HepG2 (cell line): ENCODE data around the gene ARHGAP26. TPM values are rescaled to one million over a fixed set of nuclear protein-coding genes. Genes with fewer than 3 reads are reported as not detected.

Experiments used
- ATAC-seq: fragments of 200-7000 bp; cut with Tn5 transposase; 3 replicates; pipeline ENCODE4 v1.9.1; 2020; ENCODE audit warnings: mild to moderate bottlenecking, moderate library complexity
- BruUV-seq: library from RNA; stranded (reverse); fragments of 400-500 nt; replicated peaks from 2 replicates; lab custom pipeline; 2021; lab: Mats Ljungman, UMichigan
- CTCF ChIA-PET: fragments of 300-600 bp; formaldehyde crosslinking; extraction: SDS; loops from one replicate; lab custom pipeline; 2021; ENCODE audit warnings: low total read pairs, inconsistent platforms, low intra/inter-chr PET ratio; lab: Yijun Ruan, JAX
- POLR2A ChIA-PET: fragments of 350-600 bp; sonication (Branson Sonifier 250); formaldehyde crosslinking; loops from one replicate; lab custom pipeline; 2020; ENCODE audit warnings: antibody characterized with exemption, inconsistent platforms; lab: Yijun Ruan, JAX
- DNase-seq: peaks from one replicate; pipeline ENCODE4 v3.0.0-alpha.2; 2015; ENCODE audit warnings: low spot score
- FAIRE-seq: peaks from 3 replicates; lab custom pipeline; 2011; peaks lifted over from hg19 to GRCh38; lab: Jason Lieb, UNC
- H2AFZ ChIP-seq: one replicate; pipeline ENCODE4 v1.6.1; 2011; ENCODE audit warnings: low read length, inconsistent platforms
- H3K27ac ChIP-seq: fragments of 300-600 bp; 3 replicates; pipeline ENCODE4 v1.8.0; 2011; ENCODE audit warnings: mixed run types, mild to moderate bottlenecking, mixed read lengths, low read length, inconsistent platforms; ENCODE audit not compliant: insufficient read depth; ENCODE audit errors: extremely low read length
- H3K27me3 ChIP-seq, 2 experiments: fragments of 200-600 bp in 1 of 2; 2 replicates in 1 of 2; 3 replicates in 1 of 2; pipeline versions ENCODE4 v1.6.0 to v1.8.0; 2011; ENCODE audit warnings: low read length in 2 of 2, mild to moderate bottlenecking in 2 of 2, moderate library complexity in 2 of 2, inconsistent platforms in 1 of 2; ENCODE audit not compliant: insufficient read depth in 2 of 2, control insufficient read depth in 1 of 2
- H3K36me3 ChIP-seq, 2 experiments: fragments of 200-600 bp in 1 of 2; replicated peaks in 1 of 2; 2 replicates in 1 of 2; 3 replicates in 1 of 2; pipeline versions ENCODE4 v1.5.1 to v1.8.0; 2011; ENCODE audit warnings: low read length in 2 of 2, inconsistent platforms in 1 of 2; ENCODE audit not compliant: insufficient read depth in 2 of 2, control insufficient read depth in 1 of 2
- H3K4me1 ChIP-seq: 2 replicates; pipeline ENCODE4 v1.5.1; 2012; ENCODE audit warnings: low read length, inconsistent platforms; ENCODE audit not compliant: insufficient read depth
- H3K4me2 ChIP-seq: 2 replicates; pipeline ENCODE4 v1.6.0; 2011; ENCODE audit warnings: low read depth, low read length, inconsistent platforms
- H3K4me3 ChIP-seq, 3 experiments: fragments of 200-600 bp in 1 of 3; sonication (generic), shearing (Covaris generic) in 1 of 3; replicated peaks in 1 of 3; 2 replicates each; pipeline ENCODE4 v1.5.1; 2011 to 2016; ENCODE audit warnings: low read length in 3 of 3, inconsistent platforms in 2 of 3, low read depth in 2 of 3, mild to moderate bottlenecking in 2 of 3, control low read depth in 1 of 3, mixed read lengths in 1 of 3; ENCODE audit not compliant: insufficient read depth in 1 of 3
- H3K79me2 ChIP-seq: one replicate; pipeline ENCODE4 v1.6.1; 2011; ENCODE audit warnings: low read length, inconsistent platforms; ENCODE audit not compliant: insufficient read depth
- H3K9ac ChIP-seq: 2 replicates; pipeline ENCODE4 v1.6.0; 2011; ENCODE audit warnings: mild to moderate bottlenecking, low read depth, low read length, inconsistent platforms; ENCODE audit not compliant: insufficient read depth
- H3K9me3 ChIP-seq: 2 replicates; pipeline ENCODE4 v1.5.1; 2012; ENCODE audit warnings: mild to moderate bottlenecking, low read length
- H4K20me1 ChIP-seq: 2 replicates; pipeline ENCODE4 v1.6.0; 2011; ENCODE audit warnings: inconsistent platforms, mild to moderate bottlenecking, low read length, moderate library complexity; ENCODE audit not compliant: insufficient read depth
- FOSL1 ChIP-seq: sonication (generic); formaldehyde crosslinking; IDR thresholded peaks from 2 replicates; pipeline ENCODE4 v1.9.0; 2021; ENCODE audit warnings: missing genetic modification reagents, borderline replicate concordance
- NFKB2 ChIP-seq: sonication (generic); formaldehyde crosslinking; IDR thresholded peaks from 2 replicates; pipeline ENCODE4 v1.4.0; 2020; ENCODE audit warnings: missing genetic modification reagents, borderline replicate concordance
- NFKBIZ ChIP-seq: IDR thresholded peaks from 2 replicates; pipeline ENCODE4 v1.6.1; 2018; ENCODE audit warnings: missing genetic modification reagents, missing compliant biosample characterization
- NR2F2 ChIP-seq: IDR thresholded peaks from 2 replicates; pipeline ENCODE4 v1.6.1; 2012; ENCODE audit warnings: low read depth, inconsistent platforms, borderline replicate concordance
- PRMT3 ChIP-seq: sonication (generic); formaldehyde crosslinking; IDR thresholded peaks from 2 replicates; pipeline ENCODE4 v1.8.1; 2022; ENCODE audit warnings: low read depth, mild to moderate bottlenecking, moderate library complexity, missing genetic modification reagents, borderline replicate concordance
- ZBTB10 ChIP-seq: sonication (generic); formaldehyde crosslinking; IDR thresholded peaks from 2 replicates; pipeline ENCODE4 v1.4.0; 2020; ENCODE audit warnings: missing genetic modification reagents, borderline replicate concordance
- ZBTB3 ChIP-seq: sonication (generic); formaldehyde crosslinking; IDR thresholded peaks from 2 replicates; pipeline ENCODE4 v1.4.0; 2020; ENCODE audit warnings: low read depth, mild to moderate bottlenecking, moderate library complexity, missing genetic modification reagents, borderline replicate concordance
- ZNF331 ChIP-seq: sonication (generic); formaldehyde crosslinking; IDR thresholded peaks from 2 replicates; pipeline ENCODE4 v1.4.0; 2020; ENCODE audit warnings: missing genetic modification reagents
- ZNF609 ChIP-seq: sonication (generic); formaldehyde crosslinking; IDR thresholded peaks from 2 replicates; pipeline ENCODE4 v1.4.0; 2020; ENCODE audit warnings: mild to moderate bottlenecking, missing genetic modification reagents, borderline replicate concordance
- WGBS: methylation state at CpG from one replicate; pipeline ENCODE4 v1.1.6; 2017; ENCODE audit warnings: low lambda C conversion rate; 5-methylcytosine and 5-hydroxymethylcytosine counted together
- in situ Hi-C: cut with HindIII; loops from 2 replicates; pipeline ENCODE4 v1.10.0; 2017; ENCODE audit warnings: low pct_unique_long_range_greater_than_20kb; ENCODE audit not compliant: extremely low pct_ligation_motif_present
- intact Hi-C: fragments of 100-400 bp; cut with micrococcal nuclease; formaldehyde crosslinking; loops from one replicate; pipeline ENCODE4 v1.10.0; 2022; ENCODE audit not compliant: unreplicated experiment
- polyA plus RNA-seq, 8 experiments: library from polyadenylated mRNA; depleted of rRNA in 3 of 8; stranded (reverse) in 7 of 8; unstranded in 1 of 8; fragments of >200 nt; fragmentation: Illumina TruSeq in 4 of 8; extraction: Trizol in 4 of 8; gene quantifications; 2 replicates each; pipeline versions ENCODE4 v1.2.1 to v1.2.3, GENCODE V29; 2011 to 2016; ENCODE audit warnings: low read depth in 4 of 8, missing spikeins in 1 of 8, mixed read lengths in 1 of 8; ENCODE audit not compliant: insufficient read depth in 1 of 8
- total RNA-seq, 5 experiments: library from RNA; depleted of rRNA; stranded (reverse); fragments of >200 nt; fragmentation: Illumina TruSeq; extraction: Trizol; gene quantifications; 2 replicates each; pipeline ENCODE4 v1.2.3, GENCODE V29; 2016; ENCODE audit warnings: low read depth in 1 of 5

Gene ARHGAP26
- total and polyA plus RNA-seq, 2 of the 13 experiments (the other 11 are each of a cell fraction or from before 2014, with no cell fraction given), result 9.6 to 18.2 TPM

- Histone ChIP-seq H3K4me3 (no peak overlapping the region), H3K4me1 (no peaks in the 10 kb centered on the region), H2AFZ (no peak overlapping the region), H3K27ac (no peak overlapping the region), H3K36me3 (0 out of 5 replicates have a peak, but pooled peaks cover 0 to 2% of the 10 kb centered on the region in 2 experiments), H3K27me3 (no peaks in the 10 kb centered on the region), H3K9me3 (no peaks in the 10 kb centered on the region), H4K20me1 (no peaks in the 10 kb centered on the region), H3K4me2 (no peak overlapping the region), H3K79me2 (no peaks in the 10 kb centered on the region), H3K9ac (no peak overlapping the region)
- FAIRE-seq, result no peak
- no peak for DNase-seq
- in situ Hi-C loops (no loop called here), intact Hi-C loops (no loop called here)
- CTCF ChIA-PET, result no interaction called here
- no peak for ATAC-seq
- POLR2A ChIA-PET, result no interaction called here
- WGBS, result 100% methylated on average over 2 of the region's 2 CpGs
- BruUV-seq, result no TSS peak
- TF ChIP-seq PRMT3 (no peak), NFKB2 (CRISPR knock-in tag) (no peak), ZNF609 (no peak), NFKBIZ (CRISPR knock-in tag) (no peak), NR2F2 (no peak), ZNF331 (CRISPR knock-in tag) (no peak), FOSL1 (CRISPR knock-in tag) (no peak), ZBTB3 (CRISPR knock-in tag) (no peak), ZBTB10 (CRISPR knock-in tag) (no peak)
These were observed 345.2 kb downstream of the ARHGAP26 start for GRCh38 chr5:143115381-143115780.
